ENCODE data around the gene MICB.

Gene MICB

DNA sequence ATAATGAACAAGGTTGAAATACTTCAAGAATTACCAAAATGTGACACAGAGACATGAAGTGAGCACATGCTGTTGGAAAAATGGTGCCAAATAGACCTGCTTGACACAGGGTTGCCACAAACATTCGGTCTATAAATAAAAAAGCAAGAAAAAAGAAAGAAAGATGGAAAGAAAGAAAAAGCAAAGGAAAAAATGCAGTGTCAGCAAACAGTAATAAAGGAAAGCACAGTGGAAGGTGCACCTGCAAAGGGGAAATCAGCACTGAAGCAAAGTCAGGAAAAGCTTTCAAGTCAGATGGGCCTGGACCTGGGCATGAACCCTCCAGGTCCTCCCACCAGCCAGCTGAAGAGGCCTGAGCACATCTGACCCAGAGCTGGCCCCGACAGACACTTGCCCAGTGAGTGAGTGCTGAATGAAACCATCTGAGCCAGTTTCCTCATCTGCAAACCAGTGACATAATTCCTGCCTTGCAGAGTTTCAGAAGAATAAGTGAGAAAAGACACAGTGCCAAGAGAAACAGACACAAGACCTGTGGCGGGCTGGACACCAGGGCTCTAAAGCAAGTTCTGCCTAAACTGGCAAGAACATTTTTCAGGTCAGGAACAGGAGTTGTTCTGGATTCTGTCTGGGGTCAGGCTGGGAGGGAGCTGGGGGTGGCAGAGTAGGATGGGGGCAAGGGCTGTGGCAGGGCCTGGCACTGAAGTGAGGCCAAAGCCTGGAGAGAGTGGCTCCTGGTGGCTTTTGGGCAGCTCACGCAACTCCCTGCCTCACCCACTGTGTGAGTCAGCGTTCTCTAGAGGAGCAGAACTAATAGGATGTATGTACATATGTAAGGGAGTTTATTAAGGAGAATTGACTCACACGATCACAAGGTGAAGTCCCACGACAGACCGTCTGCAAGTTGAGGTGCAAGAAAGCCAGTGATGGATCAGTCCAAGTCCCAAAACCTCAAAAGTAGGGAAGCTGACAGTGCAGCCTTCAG lies 23.9 kb upstream of the MICB start:
- H3K4me3 ChIP-seq (ENCODE audit: low read depth, low read length) = no peak overlapping the region
- peak; percentile 46 for DNase-seq (ENCODE audit: low read depth)
- TF ChIP-seq POLR2A (IDR thresholded peaks at IDR 0.05; ENCODE audit: extremely low read depth, insufficient read length) (no peak), MYC (IDR thresholded peaks at IDR 0.05; ENCODE audit: low read depth, low read length) (no peak)
- TF ChIP-seq, protein P1, sequence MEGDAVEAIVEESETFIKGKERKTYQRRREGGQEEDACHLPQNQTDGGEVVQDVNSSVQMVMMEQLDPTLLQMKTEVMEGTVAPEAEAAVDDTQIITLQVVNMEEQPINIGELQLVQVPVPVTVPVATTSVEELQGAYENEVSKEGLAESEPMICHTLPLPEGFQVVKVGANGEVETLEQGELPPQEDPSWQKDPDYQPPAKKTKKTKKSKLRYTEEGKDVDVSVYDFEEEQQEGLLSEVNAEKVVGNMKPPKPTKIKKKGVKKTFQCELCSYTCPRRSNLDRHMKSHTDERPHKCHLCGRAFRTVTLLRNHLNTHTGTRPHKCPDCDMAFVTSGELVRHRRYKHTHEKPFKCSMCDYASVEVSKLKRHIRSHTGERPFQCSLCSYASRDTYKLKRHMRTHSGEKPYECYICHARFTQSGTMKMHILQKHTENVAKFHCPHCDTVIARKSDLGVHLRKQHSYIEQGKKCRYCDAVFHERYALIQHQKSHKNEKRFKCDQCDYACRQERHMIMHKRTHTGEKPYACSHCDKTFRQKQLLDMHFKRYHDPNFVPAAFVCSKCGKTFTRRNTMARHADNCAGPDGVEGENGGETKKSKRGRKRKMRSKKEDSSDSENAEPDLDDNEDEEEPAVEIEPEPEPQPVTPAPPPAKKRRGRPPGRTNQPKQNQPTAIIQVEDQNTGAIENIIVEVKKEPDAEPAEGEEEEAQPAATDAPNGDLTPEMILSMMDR (IDR thresholded peaks at IDR 0.05; ENCODE audit: low read depth, low read length) = no peak
- TF ChIP-seq, protein P2, sequence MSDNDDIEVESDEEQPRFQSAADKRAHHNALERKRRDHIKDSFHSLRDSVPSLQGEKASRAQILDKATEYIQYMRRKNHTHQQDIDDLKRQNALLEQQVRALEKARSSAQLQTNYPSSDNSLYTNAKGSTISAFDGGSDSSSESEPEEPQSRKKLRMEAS (IDR thresholded peaks at IDR 0.05; ENCODE audit: low read depth, low read length) = no peak

DNA sequence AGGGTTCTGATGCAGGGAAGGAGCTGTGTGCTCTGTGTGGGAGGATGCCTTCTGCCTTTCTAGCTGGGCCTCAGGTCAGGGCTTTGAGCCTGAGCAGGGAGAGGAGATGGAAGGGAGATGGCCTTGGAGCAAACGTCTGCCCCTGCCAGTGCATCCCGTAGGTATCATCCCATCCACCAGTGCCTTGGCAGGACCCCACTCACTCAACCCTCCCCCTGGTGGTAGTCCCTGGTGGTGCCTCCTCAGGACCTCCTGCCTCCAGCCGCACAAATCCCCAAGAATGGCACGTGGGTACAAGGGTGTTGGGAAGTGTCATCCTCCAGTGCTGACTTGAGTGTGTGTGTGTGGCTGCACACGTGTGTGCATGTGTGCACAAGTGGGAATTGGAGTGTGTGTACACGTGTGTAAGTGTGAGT lies 23.1 kb upstream of the MICB start:
- TF ChIP-seq POLR2A (IDR thresholded peaks at IDR 0.05; ENCODE audit: extremely low read depth, insufficient read length) = no peak
- TF ChIP-seq, protein P1 (IDR thresholded peaks at IDR 0.05; ENCODE audit: low read depth, low read length) = peak; percentile 58
- TF ChIP-seq, protein P2 (IDR thresholded peaks at IDR 0.05; ENCODE audit: low read depth, low read length) = no peak
- H3K4me3 ChIP-seq (ENCODE audit: low read depth, low read length) = no peak overlapping the region

DNA sequence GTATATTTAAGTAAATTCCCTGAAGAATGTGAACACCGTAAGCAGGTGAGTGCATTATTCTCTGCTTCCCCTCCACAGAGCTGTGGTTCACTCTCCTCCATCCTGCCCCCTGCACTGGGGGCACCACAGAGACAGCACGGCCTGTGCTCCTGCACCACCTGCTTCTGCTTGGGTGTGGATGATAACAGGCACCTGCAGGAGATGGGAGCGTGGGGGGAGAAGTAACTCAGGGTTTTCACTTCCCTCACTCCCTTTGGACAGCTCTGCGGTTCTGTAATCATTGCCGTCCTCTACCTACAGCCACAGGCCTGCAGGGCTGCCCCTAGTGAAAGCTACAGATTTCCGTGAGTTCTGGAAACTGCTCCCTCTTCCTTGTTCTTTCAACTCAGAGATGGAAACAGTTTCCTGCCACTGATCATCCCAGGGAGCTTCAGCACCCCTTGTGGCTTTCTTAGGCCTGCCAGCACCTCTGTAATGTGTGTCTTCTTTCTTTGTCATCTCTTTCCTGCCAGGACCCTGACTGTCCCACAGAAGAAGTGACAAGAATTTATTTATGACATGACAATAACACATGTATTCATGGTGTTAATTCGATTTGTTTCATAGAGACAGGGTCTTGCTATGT lies 21.3 kb upstream of the MICB start:
- no peak for DNase-seq (ENCODE audit: low read depth)
- TF ChIP-seq POLR2A (IDR thresholded peaks at IDR 0.05; ENCODE audit: extremely low read depth, insufficient read length) (no peak), MYC (IDR thresholded peaks at IDR 0.05; ENCODE audit: low read depth, low read length) (no peak)
- TF ChIP-seq, protein P1 (IDR thresholded peaks at IDR 0.05; ENCODE audit: low read depth, low read length) = no peak
- TF ChIP-seq, protein P2 (IDR thresholded peaks at IDR 0.05; ENCODE audit: low read depth, low read length) = no peak
- no peak overlapping the region for H3K4me3 ChIP-seq (ENCODE audit: low read depth, low read length)

More for the DNA sequence above, 23.1 kb upstream of the MICB start:
- peak; percentile 39 for DNase-seq (ENCODE audit: low read depth)

DNA sequence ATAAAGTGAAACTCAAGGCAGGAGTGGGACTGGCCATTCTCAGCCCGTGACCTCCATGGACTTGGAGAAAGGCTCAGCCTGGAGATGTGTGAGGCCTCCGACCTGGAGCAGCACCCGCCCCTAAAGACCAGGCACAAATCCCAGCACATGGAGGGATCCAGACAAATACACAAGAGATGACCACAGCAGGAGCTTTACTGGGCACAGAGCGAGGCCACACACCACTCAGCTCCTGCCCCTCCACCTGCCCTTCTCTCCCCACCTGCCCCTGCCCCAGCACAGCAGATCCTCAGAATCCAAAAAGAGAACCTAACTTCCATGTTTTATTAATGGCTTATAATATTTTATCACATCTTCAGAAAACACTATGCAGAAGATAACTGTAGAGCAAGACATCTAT lies 20.4 kb upstream of the MICB start:
- no peak for DNase-seq (ENCODE audit: low read depth)
- H3K4me3 ChIP-seq (ENCODE audit: low read depth, low read length) = no peak overlapping the region
- TF ChIP-seq, protein P2 (IDR thresholded peaks at IDR 0.05; ENCODE audit: low read depth, low read length) = no peak
- TF ChIP-seq MYC (IDR thresholded peaks at IDR 0.05; ENCODE audit: low read depth, low read length) (no peak), POLR2A (IDR thresholded peaks at IDR 0.05; ENCODE audit: extremely low read depth, insufficient read length) (no peak)
- TF ChIP-seq, protein P1 (IDR thresholded peaks at IDR 0.05; ENCODE audit: low read depth, low read length) = no peak

DNA sequence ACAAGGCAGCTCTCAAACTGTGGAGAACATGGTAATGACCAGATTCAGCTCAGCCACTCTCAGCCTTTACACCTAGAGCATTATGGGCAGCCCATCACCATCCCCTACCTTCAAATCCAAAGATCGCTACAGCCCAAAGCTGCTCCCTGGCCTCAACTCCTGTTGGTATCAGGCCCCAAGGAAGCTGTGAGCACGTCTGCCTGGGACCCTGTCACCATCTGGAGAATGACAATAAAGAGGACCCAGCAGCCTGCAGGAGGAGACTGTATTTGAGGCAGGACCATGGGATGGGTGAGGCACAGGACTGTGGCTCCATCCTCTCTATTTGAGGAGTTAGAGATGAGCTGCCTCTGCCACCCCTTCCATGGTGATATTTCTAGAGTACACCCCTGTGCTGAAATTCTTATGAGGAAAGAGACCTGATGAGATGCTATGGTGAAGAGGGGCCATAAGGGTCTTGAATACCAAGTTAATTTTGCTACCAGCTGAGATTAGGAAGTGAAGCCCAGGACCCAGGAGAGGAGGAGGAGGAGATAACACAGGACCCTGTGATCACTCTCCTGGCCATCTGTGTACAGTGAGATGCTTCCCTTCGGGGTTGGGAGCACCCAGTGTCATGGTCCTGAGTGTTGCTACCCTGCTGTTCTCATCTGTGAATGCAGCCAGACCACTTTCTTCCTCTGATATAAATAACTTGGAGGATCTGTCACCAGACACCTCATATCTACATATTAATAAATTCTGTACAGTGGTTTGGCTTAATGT lies 19.6 kb upstream of the MICB start:
- TF ChIP-seq, protein P2 (IDR thresholded peaks at IDR 0.05; ENCODE audit: low read depth, low read length) = no peak
- TF ChIP-seq, protein P1 (IDR thresholded peaks at IDR 0.05; ENCODE audit: low read depth, low read length) = no peak
- TF ChIP-seq MYC (IDR thresholded peaks at IDR 0.05; ENCODE audit: low read depth, low read length) (no peak), POLR2A (IDR thresholded peaks at IDR 0.05; ENCODE audit: extremely low read depth, insufficient read length) (no peak)
- H3K4me3 ChIP-seq (ENCODE audit: low read depth, low read length) = no peak overlapping the region
- no peak for DNase-seq (ENCODE audit: low read depth)

Measured in NB4 (cell line).